DMS 273 treated with DMSO at 0.1 percent for 48 hours (cell line): ENCODE results near the gene PAK1IP1.
"Not testable (repeated sequence)": the region's sequence is repeated elsewhere in the genome, so short reads cannot be mapped to it uniquely, and the experiment has no call there.

Experiments used
- DNase-seq: peaks from one replicate; lab custom pipeline; 2025; lab: John Stamatoyannopoulos, UW

Gene PAK1IP1

DNA sequence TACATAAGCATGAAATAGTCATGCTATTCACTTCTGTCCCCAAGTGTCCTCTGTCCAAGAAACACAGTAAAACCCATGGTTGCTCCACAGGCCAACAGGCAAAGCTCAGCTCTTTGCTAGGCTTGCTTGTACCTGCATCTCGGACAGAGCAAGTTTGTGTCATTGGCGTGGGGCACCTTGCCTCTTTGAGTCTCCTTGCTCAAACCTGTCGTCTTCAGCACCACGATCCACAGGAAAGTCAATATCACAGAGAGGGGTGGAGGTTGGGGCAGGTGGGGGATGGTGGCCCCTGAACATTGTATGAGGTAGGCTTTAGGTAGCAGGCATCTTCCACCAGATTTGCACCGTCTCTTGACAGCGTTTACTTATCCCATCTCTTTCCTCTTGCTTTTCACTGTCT, 48.7 kb downstream of the PAK1IP1 start:
- no peak for DNase-seq

DNA sequence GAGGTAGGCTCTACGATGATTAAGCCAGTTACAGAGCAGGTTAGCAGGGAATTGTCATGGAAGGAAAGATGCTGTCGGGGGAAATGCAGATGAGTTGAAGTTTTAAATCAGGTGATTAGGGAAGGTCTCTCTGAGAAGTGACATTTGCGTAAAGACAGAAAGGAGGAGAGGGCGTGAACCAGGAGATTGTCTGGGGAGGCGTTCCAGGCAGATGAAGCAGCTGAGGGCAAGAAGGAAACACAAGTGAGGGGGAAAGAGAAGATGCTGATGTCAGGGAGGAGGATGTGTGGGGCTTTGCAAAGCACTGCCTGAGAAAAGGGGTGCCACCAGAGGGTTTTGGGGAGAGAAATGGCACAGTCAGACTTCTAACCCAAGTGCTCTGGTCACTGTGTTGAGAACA, 50.3 kb downstream of the PAK1IP1 start:
- DNase-seq = no peak

DNA sequence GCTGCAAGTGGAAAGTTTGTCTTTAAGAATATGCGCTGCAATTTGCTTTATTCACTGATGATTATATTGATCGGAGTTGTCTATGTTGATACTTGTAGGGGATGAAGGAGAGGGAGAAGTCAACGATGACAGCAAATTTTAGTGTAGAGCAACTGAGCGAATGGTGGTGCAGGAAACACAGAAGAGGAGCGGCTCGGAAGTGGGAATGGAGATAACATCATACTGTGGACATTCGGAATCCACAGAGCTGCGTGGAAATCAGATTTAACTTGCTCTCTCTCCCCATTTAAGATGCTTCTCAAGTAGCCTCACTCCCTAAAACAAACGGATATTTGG, 52.1 kb downstream of the PAK1IP1 start:
- no peak for DNase-seq

DNA sequence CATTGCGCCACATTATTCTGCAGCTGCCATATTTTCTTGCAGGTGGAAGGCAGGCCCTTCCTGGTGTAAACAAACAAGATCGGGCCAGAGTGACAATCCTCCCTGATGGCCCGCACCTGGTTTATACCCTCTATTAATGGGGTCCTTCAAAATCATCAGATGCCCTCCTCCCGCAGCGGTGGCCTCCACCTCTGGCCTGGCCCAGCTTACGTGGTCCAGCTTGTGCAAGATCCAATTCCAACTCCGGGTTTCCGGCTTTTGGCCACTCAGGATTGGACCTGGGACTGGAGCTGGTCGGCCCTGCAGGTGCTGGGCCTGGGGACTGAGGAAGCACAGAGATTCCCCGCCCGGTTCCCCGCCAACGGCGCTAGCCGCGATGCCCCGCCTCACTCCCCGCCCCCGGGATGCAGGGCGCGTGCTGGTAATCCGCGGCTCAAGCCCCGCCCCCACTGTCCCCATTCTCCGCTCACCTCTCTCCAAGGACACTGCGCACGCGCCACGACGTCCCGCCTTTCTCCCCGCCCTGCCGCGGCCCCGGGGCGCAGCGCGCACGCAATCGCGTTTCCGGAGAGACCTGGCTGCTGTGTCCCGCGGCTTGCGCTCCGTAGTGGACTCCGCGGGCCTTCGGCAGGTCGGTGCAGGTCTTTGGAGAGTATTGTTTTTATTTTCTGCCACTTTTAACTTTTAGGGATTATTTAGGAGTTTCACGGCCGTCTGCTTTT, 52.6 kb downstream of the PAK1IP1 start, which contains the start of gene TMEM14B:
TSS of gene TMEM14B (plus strand) at position 555 of the 722 bp plus-strand sequence. CDS start 1,441 bp downstream, outside the sequence.
- peak; percentile 92 for DNase-seq

DNA sequence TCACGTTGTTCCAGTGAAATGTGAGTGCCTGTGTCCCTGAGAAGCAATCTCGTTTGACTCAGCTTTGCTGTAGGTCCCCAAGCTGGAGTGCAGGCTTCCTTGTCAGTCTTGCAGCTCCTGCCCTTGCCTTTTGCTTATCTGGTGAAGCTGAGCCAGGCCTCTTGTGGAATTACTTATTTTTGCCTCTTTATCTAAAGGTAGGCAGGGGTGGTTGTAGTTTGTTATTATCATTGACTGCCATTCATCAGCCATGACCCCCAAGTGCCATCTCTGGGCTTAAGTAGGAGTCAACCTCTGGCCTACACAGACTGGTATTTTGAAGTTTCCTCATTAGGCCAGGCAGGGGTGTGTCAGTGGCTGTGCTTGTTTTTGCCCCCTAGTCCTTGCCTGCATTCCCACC, 55.0 kb downstream of the PAK1IP1 start:
- no peak for DNase-seq

DNA sequence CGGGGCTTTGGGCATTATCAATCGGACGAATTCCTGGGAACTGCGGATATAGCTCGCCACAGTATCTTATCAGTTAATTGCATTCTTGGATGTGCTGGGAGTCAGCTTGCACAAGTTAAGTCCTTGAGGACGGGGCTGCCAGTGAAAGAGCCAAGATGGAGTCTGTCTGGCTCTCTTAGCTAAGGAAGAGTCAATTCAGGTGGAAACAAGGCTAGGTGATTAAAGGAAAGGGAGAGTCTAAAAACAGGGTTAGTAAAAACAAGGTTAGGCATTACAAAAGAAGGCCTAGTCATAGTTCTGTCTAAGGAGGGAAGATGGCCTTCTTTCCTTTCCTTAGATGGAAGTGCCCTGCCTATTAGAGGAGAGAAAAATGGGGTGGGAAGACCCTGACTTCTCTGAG, 55.8 kb downstream of the PAK1IP1 start:
- not testable (repeated sequence) for DNase-seq

DNA sequence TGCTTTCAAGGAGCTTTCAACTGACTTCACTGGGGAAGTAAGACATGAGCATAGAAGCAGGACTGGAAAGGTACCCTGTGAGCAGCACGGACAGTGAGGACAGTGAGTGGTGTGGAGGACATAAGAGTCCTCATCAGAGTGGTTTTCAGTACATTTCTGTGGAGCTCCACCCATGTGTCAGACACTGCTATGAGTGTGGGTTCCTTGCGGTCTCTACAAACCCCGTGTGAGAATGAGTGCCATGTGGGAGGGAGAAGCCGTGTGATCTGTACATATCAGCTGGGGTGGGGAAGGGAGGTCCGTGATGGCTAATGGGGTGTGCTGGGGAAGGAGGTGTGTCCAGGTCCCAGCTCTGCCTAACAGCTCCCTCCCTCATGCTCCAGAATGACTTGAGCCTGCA, 57.0 kb downstream of the PAK1IP1 start:
- not testable (repeated sequence) for DNase-seq

DNA sequence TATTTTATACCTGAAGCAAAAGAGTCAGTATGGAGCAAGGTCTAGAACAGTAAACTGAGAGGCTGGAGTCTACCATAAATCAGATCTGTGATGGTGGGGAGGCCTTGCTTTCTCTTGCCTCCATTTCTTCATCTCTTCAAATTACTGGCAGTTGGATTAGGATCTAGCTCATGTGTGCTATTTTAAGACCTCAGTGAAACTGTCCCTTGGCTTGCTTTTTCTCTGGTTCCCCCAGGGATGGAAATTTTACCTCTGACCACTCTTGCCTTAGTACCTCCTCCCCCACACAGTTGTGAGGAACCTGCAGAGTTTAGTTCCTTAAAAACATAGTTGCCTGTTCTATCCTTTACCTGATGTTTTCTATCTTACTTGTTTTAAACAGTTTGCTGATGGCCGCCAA, 61.3 kb downstream of the PAK1IP1 start:
- DNase-seq = no peak
